Esophagus muscularis mucosa (tissue), 4 donors: ENCODE data around the gene ATXN10. TPM values are rescaled to one million over a fixed set of nuclear protein-coding genes. Genes with fewer than 3 reads are reported as not detected.

Experiments used
- DNase-seq: peaks from one replicate; pipeline ENCODE4 v3.0.0-alpha.2; 2017; ENCODE audit errors: extremely low spot score
- H3K27ac ChIP-seq, 4 donors: fragments of 200-600 bp; sonication (generic); replicated peaks in 1 of 4; 1 replicate in 3 of 4; 2 replicates in 1 of 4; pipeline ENCODE4 v1.5.1; 2016 to 2019; ENCODE audit warnings: mild to moderate bottlenecking in 1 of 4
- H3K27me3 ChIP-seq, 4 donors: fragments of 200-600 bp; sonication (generic); one replicate each; pipeline versions ENCODE4 v1.5.1 to v1.6.0; 2016 to 2019
- H3K36me3 ChIP-seq, 4 donors: fragments of 200-600 bp; sonication (generic); one replicate each; pipeline ENCODE4 v1.5.1; 2016 to 2019
- H3K4me1 ChIP-seq, 4 donors: fragments of 200-600 bp; sonication (generic); one replicate each; pipeline ENCODE4 v1.5.1; 2016 to 2019
- H3K4me3 ChIP-seq, 4 donors: fragments of 200-600 bp; sonication (generic); 1 replicate in 2 of 4; 2 replicates in 2 of 4; pipeline ENCODE4 v1.5.1; 2016 to 2019; ENCODE audit warnings: mild to moderate bottlenecking in 4 of 4, moderate library complexity in 1 of 4
- H3K9me3 ChIP-seq, 4 donors: fragments of 200-600 bp; sonication (generic); 1 replicate in 3 of 4; 2 replicates in 1 of 4; pipeline ENCODE4 v1.5.1; 2016 to 2019
- CTCF ChIP-seq, 3 experiments: fragments of 200-600 bp in 2 of 3; fragments of 450-650 bp in 1 of 3; sonication (generic) in 2 of 3; IDR thresholded peaks; one replicate each; pipeline ENCODE4 v1.5.1; 2017 to 2019; ENCODE audit warnings: antibody characterized with exemption in 3 of 3, mild to moderate bottlenecking in 2 of 3, moderate library complexity in 1 of 3
- EP300 ChIP-seq: sonication (generic); formaldehyde crosslinking; IDR thresholded peaks from one replicate; pipeline ENCODE4 v1.6.1; 2017; ENCODE audit warnings: antibody characterized with exemption
- POLR2A ChIP-seq: fragments of 450-650 bp; IDR thresholded peaks from one replicate; pipeline ENCODE4 v1.6.1; 2017; ENCODE audit warnings: antibody characterized with exemption, moderate library complexity, mild to moderate bottlenecking, low read depth
- POLR2AphosphoS5 ChIP-seq, 2 donors: sonication (generic); formaldehyde crosslinking; IDR thresholded peaks; one replicate each; pipeline ENCODE4 v1.6.1; 2017; ENCODE audit warnings: antibody characterized with exemption in 2 of 2
- WGBS: methylation state at CpG from one replicate; pipeline ENCODE4 v1.1.5; 2018; 5-methylcytosine and 5-hydroxymethylcytosine counted together
- intact Hi-C: fragments of 100-400 bp; cut with DNase I; formaldehyde crosslinking; loops from one replicate; pipeline ENCODE4 v1.15.1; 2023
- total RNA-seq, 4 donors: library from RNA; depleted of rRNA; stranded (reverse); fragments of >200 nt; gene quantifications; one replicate each; pipeline versions ENCODE4 v1.1.0 to v1.2.1, GENCODE V29; 2016

The ATXN10 gene
- total RNA-seq, 4 donors from 2014 or later = 67.5 to 126 (median 91.2) TPM

GRCh38 chr22:45832959-45833580 lies 161.4 kb downstream of the ATXN10 start:
- TF ChIP-seq POLR2AphosphoS5 (IDR thresholded peaks at IDR 0.05) (no peak), POLR2A (no peak), CTCF (IDR thresholded peaks at IDR 0.05) (no peak), EP300 (no peak)
- Histone ChIP-seq H3K4me1 (no peaks in the 10 kb centered on the region), H3K4me3 (no peak overlapping the region), H3K36me3 (peaks cover 0 to 32% (median 10%) of the 10 kb centered on the region in 4 donors), H3K27me3 (no peaks in the 10 kb centered on the region), H3K9me3 (no peaks in the 10 kb centered on the region), H3K27ac (no peak overlapping the region)
- no peak for DNase-seq
- intact Hi-C loops = loop anchor here (10.0 kb wide), 2 partner anchors 188 to 258 kb away; no protein-coding TSS in a partner anchor
- 88% methylated on average over 8 of the region's 8 CpGs for WGBS

GRCh38 chr22:45833613-45834012 lies 162.0 kb downstream of the ATXN10 start:
- Histone ChIP-seq H3K36me3 (peaks cover 0 to 32% (median 10%) of the 10 kb centered on the region in 4 donors), H3K4me3 (no peak overlapping the region), H3K27me3 (no peaks in the 10 kb centered on the region), H3K4me1 (no peaks in the 10 kb centered on the region), H3K9me3 (no peaks in the 10 kb centered on the region), H3K27ac (no peak overlapping the region)
- WGBS = 88% methylated on average over 14 of the region's 14 CpGs
- DNase-seq = no peak
- TF ChIP-seq CTCF (IDR thresholded peaks at IDR 0.05) = no peak
- TF ChIP-seq POLR2A = no peak
- TF ChIP-seq POLR2AphosphoS5 (IDR thresholded peaks at IDR 0.05) = no peak
- TF ChIP-seq EP300 = no peak
- intact Hi-C loops = loop anchor here (10.0 kb wide), 2 partner anchors 189 to 259 kb away; no protein-coding TSS in a partner anchor

GRCh38 chr22:45834241-45834640 lies 162.6 kb downstream of the ATXN10 start:
- TF ChIP-seq CTCF (IDR thresholded peaks at IDR 0.05) (no peak), POLR2AphosphoS5 (IDR thresholded peaks at IDR 0.05) (no peak), POLR2A (no peak), EP300 (no peak)
- no peak for DNase-seq
- Histone ChIP-seq H3K27ac (no peak overlapping the region), H3K4me1 (no peaks in the 10 kb centered on the region), H3K9me3 (no peaks in the 10 kb centered on the region), H3K4me3 (no peak overlapping the region), H3K36me3 (peaks cover 0 to 33% (median 10%) of the 10 kb centered on the region in 4 donors), H3K27me3 (no peaks in the 10 kb centered on the region)
- intact Hi-C loops = loop anchor here (10.0 kb wide), 2 partner anchors 189 to 259 kb away; no protein-coding TSS in a partner anchor
- WGBS = 79% methylated on average over 5 of the region's 5 CpGs

- Histone ChIP-seq H3K27me3 (no peaks in the 10 kb centered on the region), H3K27ac (no peak overlapping the region), H3K36me3 (peaks cover 0 to 38% (median 12%) of the 10 kb centered on the region in 4 donors), H3K4me1 (no peaks in the 10 kb centered on the region), H3K9me3 (no peaks in the 10 kb centered on the region), H3K4me3 (no peak overlapping the region)
- TF ChIP-seq CTCF (IDR thresholded peaks at IDR 0.05) (no peak), POLR2A (no peak), EP300 (no peak), POLR2AphosphoS5 (IDR thresholded peaks at IDR 0.05) (no peak)
- WGBS = 92% methylated on average over 6 of the region's 10 CpGs
- no peak for DNase-seq
- intact Hi-C loops = loop anchor here (10.0 kb wide), 2 partner anchors 190 to 260 kb away; no protein-coding TSS in a partner anchor
Observed at GRCh38 chr22:45834795-45835194, 163.2 kb downstream of the ATXN10 start.
